Activated T-cell treated with anti-CD3 and anti-CD28 coated beads for 48 hours (primary cell): ENCODE measurements around the gene ZNF382.

Experiments
- DNase-seq: peaks from one replicate; pipeline ENCODE4 v3.0.0-alpha.2; 2020; ENCODE audit warnings: low read depth

ZNF382 gene

GRCh38 chr19:36679455-36679854, 74.3 kb downstream of the ZNF382 start:
- no peak for DNase-seq
